Cerebellar nuclear complex (tissue), 1 donor: ENCODE data around the gene DMXL2.
"Not testable (repeated sequence)": the region's sequence is repeated elsewhere in the genome, so short reads cannot be mapped to it uniquely, and the experiment has no call there.

Experiments used
- DNase-seq, 2 experiments: peaks; one replicate each; lab custom pipeline; 2025; lab: John Stamatoyannopoulos, UW

Gene DMXL2

GRCh38 chr15:51493892-51494291 lies 128.7 kb downstream of the DMXL2 start:
- DNase-seq, result no peak

- DNase-seq, result no peak
These were observed 130.0 kb downstream of the DMXL2 start for GRCh38 chr15:51492528-51492927.

- no peak for DNase-seq
These were observed 130.6 kb downstream of the DMXL2 start for GRCh38 chr15:51491941-51492340.

- no peak for DNase-seq
These were observed 137.8 kb downstream of the DMXL2 start for GRCh38 chr15:51484781-51485180.

GRCh38 chr15:51483985-51484384 lies 138.6 kb downstream of the DMXL2 start:
- no peak for DNase-seq

GRCh38 chr15:51483520-51483919 lies 139.1 kb downstream of the DMXL2 start:
- DNase-seq, result no peak

- DNase-seq, result no peak
These were observed 146.8 kb downstream of the DMXL2 start for GRCh38 chr15:51475736-51476135.

- DNase-seq, result no peak
These were observed 152.1 kb downstream of the DMXL2 start for GRCh38 chr15:51470512-51470911.

GRCh38 chr15:51460796-51461195 lies 161.8 kb downstream of the DMXL2 start:
- no peak for DNase-seq

GRCh38 chr15:51450001-51450400 lies 172.6 kb downstream of the DMXL2 start:
- no peak for DNase-seq

GRCh38 chr15:51448622-51449399 lies 173.8 kb downstream of the DMXL2 start:
- no peak for DNase-seq

GRCh38 chr15:51447855-51448621 lies 174.5 kb downstream of the DMXL2 start:
- no peak for DNase-seq

GRCh38 chr15:51446029-51446744 lies 176.4 kb downstream of the DMXL2 start:
- DNase-seq, result not testable (repeated sequence)

GRCh38 chr15:51444807-51445206 lies 177.8 kb downstream of the DMXL2 start:
- DNase-seq, result no peak

GRCh38 chr15:51444112-51444511 lies 178.5 kb downstream of the DMXL2 start:
- no peak for DNase-seq

- no peak for DNase-seq
These were observed 179.2 kb downstream of the DMXL2 start for GRCh38 chr15:51443282-51443914.

GRCh38 chr15:51438526-51438925 lies 184.0 kb downstream of the DMXL2 start:
- no peak for DNase-seq

- DNase-seq, result no peak
These were observed 197.0 kb downstream of the DMXL2 start for GRCh38 chr15:51425517-51426040.

GRCh38 chr15:51424780-51425179 lies 197.8 kb downstream of the DMXL2 start:
- no peak for DNase-seq

GRCh38 chr15:51423040-51423439 lies 199.5 kb downstream of the DMXL2 start:
- not testable (repeated sequence) for DNase-seq

- DNase-seq, result no peak
These were observed 206.4 kb downstream of the DMXL2 start for GRCh38 chr15:51416129-51416528.
